CD4-positive, alpha-beta T cell treated with Interleukin-10 for 1 hour (primary cell): ENCODE results near the gene TBC1D5.

ENCODE experiments used
- DNase-seq: peaks from one replicate; pipeline ENCODE4 v3.0.0-alpha.2; 2020

The TBC1D5 gene

DNA sequence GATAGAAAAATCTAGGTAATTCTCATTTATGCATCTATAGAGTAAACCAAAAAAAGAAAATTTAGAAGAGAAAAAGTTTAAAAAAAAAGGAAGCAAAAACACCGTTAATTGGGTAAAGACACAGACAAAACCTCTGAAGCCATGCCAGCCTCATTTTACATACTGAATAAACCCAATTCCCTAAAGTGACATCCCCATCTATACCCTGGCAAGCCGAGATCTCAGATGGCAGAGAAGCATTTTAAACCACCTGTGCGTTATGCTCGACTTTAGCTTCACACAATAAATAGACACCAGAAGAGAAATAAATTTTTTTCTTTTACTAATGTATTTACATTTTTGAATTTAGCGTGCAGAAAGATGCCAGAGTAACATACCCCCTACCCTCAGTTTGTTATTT, 475.6 kb downstream of the TBC1D5 start:
- DNase-seq = no peak

DNA sequence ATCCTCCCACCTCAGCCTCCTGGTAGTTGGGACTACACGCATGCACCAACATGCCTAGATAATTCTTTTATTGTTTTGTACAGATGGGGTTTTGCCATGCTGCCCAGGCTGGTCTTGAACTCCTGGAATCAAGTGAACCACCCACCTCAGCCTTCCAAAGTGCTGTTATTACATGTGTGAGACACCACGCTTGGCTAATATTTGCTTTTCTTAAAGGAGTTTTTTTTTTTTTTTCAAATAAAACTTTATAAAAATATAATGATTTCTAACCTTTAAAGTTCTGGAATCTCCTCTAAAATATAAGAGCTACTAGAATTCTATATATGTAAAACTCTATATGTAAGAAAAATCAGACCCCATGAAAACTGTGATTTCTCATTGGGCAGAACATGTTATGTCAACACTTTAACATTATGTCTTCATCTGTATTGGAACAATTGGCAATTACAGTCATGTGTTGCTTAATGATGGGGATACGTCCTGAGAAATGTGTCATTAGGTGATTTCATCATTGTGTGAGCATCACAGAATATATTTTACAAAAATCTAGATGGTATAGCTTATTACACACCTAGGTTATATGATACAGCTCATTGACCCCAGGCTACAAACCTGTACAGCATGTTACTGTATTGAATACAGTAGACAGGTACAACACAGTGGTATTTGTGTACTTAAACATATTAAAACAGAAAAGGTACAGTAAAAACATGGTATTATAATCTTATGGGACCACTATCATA, 480.6 kb downstream of the TBC1D5 start:
- DNase-seq = no peak

GRCh38 chr3:17260257-17260656, 482.2 kb downstream of the TBC1D5 start:
- no peak for DNase-seq

- DNase-seq = no peak
These were observed 482.7 kb downstream of the TBC1D5 start for GRCh38 chr3:17259685-17260084.

- DNase-seq = peak; percentile 58
These were observed 483.5 kb downstream of the TBC1D5 start for GRCh38 chr3:17258823-17259436.

DNA sequence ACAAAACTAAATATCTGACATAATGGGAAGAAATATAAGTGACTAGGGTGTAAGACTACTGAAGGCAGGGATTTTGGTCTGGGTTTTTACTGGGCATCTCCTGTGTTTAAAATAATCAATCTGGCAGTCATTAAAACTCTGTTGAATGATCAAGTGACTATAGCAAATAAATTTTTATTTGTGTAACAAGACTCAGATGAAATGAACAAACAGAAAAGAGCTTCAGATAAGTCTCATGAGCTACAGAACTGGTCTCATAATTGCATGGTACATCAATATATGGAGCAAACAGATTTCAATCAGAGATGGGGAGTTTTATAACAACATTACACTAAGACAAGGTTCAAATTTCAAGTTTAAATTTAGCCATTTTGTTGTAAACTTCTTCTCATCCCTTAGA, 485.2 kb downstream of the TBC1D5 start:
- DNase-seq = no peak

- no peak for DNase-seq
These were observed 498.8 kb downstream of the TBC1D5 start for GRCh38 chr3:17243621-17244020.

GRCh38 chr3:17239417-17239816, 503.0 kb downstream of the TBC1D5 start:
- DNase-seq = no peak

DNA sequence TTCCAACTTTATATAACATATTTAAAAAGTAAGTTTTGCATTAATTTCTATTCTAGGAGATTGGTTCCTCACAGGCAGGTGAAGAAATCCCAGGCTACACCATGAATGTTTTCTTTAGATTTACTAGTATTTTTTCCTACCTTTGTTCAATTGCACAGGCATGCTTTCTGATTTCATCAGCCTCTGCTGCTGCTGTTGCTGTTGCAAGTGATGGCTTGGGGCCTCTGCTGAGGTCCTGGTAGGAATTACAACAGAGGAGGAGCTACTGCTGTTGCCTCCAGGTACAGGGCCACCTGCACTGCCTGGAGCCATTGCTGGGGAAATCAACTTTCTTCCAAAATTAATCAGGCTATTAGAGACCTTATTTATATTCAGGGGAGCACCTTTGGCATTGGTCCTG, 504.4 kb downstream of the TBC1D5 start:
- no peak for DNase-seq

- no peak for DNase-seq
These were observed 507.1 kb downstream of the TBC1D5 start for GRCh38 chr3:17235310-17235709.

- DNase-seq = no peak
These were observed 508.0 kb downstream of the TBC1D5 start for GRCh38 chr3:17234382-17234781.

DNA sequence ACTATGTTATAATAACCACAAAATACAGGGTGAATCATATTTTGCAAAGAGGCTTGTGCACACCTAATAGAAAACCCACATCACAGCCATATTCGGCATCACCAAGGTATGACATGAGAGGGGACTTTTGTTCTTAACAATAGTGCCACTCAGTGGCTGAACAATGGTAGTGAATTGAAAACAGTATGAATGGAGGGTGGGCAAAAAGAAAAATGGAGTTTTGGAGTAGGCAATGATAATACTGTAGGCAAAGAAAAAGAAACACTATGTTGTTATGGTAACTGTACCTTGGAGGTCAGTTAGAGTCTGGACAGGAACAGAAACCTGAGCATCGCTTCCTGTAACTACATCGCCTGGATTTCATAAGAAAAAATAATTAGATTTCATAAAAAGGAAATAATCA, 509.0 kb downstream of the TBC1D5 start:
- peak; percentile 77 for DNase-seq

GRCh38 chr3:17232442-17232841, 510.0 kb downstream of the TBC1D5 start:
- DNase-seq = no peak

DNA sequence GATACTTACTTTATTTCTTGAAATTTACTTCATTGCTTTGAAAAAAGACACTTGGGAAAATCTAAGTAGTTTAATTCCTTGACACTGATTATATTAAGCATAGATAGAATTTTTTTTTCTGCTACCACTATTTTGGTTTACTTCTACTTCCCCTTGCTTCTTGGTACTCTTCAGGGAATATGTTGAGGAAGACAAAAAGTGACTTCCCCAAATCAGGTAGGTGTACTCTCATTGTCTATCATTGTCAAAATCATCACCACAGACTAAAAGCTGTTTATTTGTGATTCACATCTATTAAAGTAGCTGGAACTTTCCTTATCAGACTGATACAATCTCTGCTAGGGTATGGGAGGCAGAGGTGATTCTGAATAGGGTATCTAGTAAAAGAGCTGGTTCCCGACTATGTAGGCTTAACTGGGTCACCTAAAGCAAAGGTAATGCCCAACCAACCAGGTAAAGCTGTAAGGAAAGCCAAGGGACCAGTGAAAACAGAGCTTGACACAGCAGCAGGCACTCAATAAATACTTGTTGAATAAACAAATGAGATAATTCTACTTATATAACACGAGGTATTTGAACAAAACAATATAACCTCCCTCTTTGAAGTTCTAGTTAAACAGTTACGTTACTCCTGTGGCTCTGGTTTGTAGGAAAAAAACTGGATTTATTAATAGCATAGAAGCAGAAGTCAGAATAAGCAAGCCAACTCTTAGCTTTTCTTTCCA, 510.7 kb downstream of the TBC1D5 start:
- no peak for DNase-seq

DNA sequence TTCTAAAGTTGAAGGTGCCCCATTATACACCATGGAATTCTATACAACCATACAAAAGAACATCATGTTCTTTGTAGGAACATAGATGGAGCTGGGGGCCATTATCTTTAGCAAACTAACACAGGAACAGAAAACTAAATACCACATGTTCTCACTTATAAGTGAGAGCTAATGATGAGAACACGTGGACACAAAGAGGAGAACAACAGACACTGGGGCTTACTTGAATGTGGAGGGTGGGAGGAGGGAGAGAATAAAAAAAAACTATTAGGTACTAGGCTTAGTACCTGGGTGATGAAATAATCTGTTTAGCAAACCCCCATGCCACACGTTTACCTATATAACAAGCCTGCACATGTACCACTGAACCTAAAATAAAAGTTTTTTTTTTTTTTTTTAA, 515.0 kb downstream of the TBC1D5 start:
- DNase-seq = no peak

- no peak for DNase-seq
These were observed 520.9 kb downstream of the TBC1D5 start for GRCh38 chr3:17221529-17221928.

GRCh38 chr3:17219593-17219992, 522.8 kb downstream of the TBC1D5 start:
- no peak for DNase-seq

DNA sequence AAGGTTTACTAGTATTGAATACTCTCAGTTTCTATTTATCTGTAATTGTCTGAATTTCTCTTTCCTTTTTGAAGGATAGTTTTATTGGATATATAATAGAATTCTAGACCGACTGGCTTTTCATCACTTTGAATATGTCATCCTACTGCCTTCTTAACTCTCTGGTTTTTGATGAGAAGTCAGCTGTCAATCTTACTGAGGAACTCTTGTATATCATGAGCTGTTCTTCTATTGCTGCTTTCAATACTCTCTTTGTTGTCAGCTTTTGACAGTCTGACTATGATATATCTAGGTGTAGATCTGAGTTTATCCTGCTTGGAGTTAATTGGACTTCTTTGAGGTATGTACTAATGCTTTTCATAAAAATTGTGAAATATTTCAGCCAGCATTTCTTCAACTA, 523.8 kb downstream of the TBC1D5 start:
- DNase-seq = no peak

DNA sequence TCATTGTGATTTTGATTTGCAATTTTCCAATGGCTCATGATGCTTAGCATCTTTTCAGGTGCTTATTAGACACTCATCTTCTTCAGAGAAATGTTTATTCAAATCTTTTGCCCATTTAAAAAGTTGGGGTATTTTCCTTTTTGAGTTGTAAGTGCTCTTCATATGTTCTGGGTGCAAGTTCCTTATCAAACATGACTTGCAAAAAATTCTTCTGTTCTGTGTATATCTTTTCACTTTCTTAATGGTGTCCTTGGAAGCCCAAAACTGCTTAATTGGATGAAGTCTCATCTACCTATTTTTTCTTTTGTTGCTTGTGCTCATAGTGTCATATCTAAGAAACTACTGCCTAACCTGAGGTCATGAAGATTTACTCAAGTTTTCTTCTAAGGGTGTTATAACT, 524.8 kb downstream of the TBC1D5 start:
- DNase-seq = no peak

- no peak for DNase-seq
These were observed 529.3 kb downstream of the TBC1D5 start for GRCh38 chr3:17213102-17213501.

- no peak for DNase-seq
These were observed 534.5 kb downstream of the TBC1D5 start for GRCh38 chr3:17207979-17208378.

DNA sequence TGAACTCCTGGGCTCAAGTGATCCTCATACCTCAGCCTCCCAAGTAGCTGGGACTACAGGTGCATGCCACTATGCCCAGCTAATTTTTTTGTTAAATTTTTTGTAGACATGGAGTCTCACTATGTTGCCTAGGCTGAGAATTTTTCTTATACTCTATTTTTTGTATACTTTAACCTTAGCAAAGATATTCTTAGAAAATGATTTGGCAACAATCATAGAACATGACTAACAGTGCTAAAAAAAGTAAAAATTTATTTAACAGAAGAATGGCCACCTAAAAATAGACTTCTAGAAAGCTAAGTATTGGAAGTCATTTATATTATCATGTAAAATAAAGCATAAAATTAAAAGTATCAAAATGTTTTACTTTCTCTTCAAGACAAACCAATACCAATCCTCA, 535.4 kb downstream of the TBC1D5 start:
- DNase-seq = no peak

DNA sequence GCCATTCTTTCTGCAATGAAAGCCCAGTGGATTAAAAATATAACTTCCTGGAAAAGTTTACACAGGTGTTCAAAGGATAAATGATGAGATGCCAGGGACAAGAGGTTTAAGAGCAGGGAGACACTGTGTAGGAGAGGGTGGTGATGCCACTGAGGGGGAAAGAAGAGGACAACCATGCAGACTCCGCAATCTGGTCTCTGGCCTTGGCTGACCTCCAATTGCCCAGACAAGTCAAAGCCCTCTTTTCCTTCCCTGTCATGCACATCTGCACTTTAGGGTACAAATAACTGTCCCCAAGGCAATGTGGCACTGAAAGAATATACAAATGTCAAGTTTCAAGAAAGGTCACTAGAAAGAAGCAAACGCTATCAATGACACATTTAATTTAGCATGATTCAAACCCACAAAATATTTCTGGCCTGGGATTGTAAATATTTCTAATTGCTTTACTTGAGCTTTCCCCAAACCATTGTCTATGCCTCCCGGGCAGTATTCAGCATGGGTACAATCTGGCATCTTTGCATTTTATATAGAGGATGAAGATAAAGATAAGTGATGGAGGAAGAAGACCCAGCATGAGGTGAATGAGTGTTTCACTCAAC, 538.3 kb downstream of the TBC1D5 start:
- no peak for DNase-seq

DNA sequence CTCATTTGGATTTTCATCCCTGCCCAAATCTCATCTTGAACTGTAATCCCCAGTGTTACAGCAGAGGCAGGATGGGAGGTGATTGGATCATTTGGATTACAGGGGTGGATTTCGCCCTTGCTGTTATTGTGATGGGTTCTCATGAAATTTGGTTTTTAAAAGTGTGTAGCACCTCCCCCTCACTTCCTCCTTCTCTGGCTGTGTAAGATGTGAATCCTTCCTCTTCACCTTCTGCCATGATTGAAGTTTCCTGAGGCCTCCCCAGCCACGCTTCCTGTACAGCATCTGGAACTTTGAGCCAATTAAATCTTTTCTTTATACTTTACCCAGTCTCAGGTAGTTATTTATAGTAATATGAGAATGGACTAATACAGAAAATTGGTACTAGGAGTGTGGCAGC, 540.9 kb downstream of the TBC1D5 start:
- DNase-seq = no peak
